Measurements from ENCODE around the gene PPFIBP2. TPM values are rescaled to one million over a fixed set of nuclear protein-coding genes. Genes with fewer than 3 reads are reported as not detected.

PPFIBP2 gene
- total RNA-seq, 4 donors from 2014 or later: 68.2 to 139 (median 76.2) TPM

- H3K4me1 ChIP-seq: peaks cover 87% of the 10 kb centered on the region
- no peaks in the 10 kb centered on the region for H3K9me3 ChIP-seq
- no peak overlapping the region for H3K27ac ChIP-seq
- DNase-seq (ENCODE audit: low spot score in 2 of 2): peak in 1 of 2 donors; percentile 13
- no peaks in the 10 kb centered on the region for H3K36me3 ChIP-seq
- no peak for TF ChIP-seq CTCF (IDR thresholded peaks at IDR 0.05)
- no peak for TF ChIP-seq EP300 (IDR thresholded peaks at IDR 0.05)
- TF ChIP-seq POLR2A (IDR thresholded peaks at IDR 0.05): no peak
- no peak for TF ChIP-seq POLR2AphosphoS5 (IDR thresholded peaks at IDR 0.05)
- no peak overlapping the region for H3K4me3 ChIP-seq
- no peaks in the 10 kb centered on the region for H3K27me3 ChIP-seq
- WGBS: 32% methylated on average over 2 of the region's 2 CpGs
Measured at GRCh38 chr11:7581021-7581590, 67.3 kb downstream of the PPFIBP2 start.

GRCh38 chr11:7582338-7582985 is 68.7 kb downstream of the PPFIBP2 start:
- WGBS: 68% methylated on average over 2 of the region's 2 CpGs

GRCh38 chr11:7583248-7583647 is 69.4 kb downstream of the PPFIBP2 start:
- no peak for TF ChIP-seq POLR2A (IDR thresholded peaks at IDR 0.05)
- no peak for TF ChIP-seq CTCF (IDR thresholded peaks at IDR 0.05)
- TF ChIP-seq EP300 (IDR thresholded peaks at IDR 0.05): no peak
- no peak for TF ChIP-seq POLR2AphosphoS5 (IDR thresholded peaks at IDR 0.05)
- Histone ChIP-seq H3K27ac (peak overlapping the region; percentile 37), H3K9me3 (no peaks in the 10 kb centered on the region), H3K27me3 (no peaks in the 10 kb centered on the region), H3K36me3 (no peaks in the 10 kb centered on the region), H3K4me3 (no peak overlapping the region), H3K4me1 (peaks cover 80% of the 10 kb centered on the region)
- 54% methylated on average over 3 of the region's 3 CpGs for WGBS
- peak in 1 of 2 donors; percentile 40 for DNase-seq (ENCODE audit: low spot score in 2 of 2)

More at GRCh38 chr11:7582338-7582985, 68.7 kb downstream of the PPFIBP2 start:
- TF ChIP-seq POLR2A (IDR thresholded peaks at IDR 0.05) (no peak), POLR2AphosphoS5 (IDR thresholded peaks at IDR 0.05) (no peak), CTCF (IDR thresholded peaks at IDR 0.05) (no peak), EP300 (IDR thresholded peaks at IDR 0.05) (no peak)
- peak overlapping the region; percentile 37 for H3K27ac ChIP-seq
- no peak overlapping the region for H3K4me3 ChIP-seq
- H3K9me3 ChIP-seq: no peaks in the 10 kb centered on the region
- no peaks in the 10 kb centered on the region for H3K36me3 ChIP-seq
- no peaks in the 10 kb centered on the region for H3K27me3 ChIP-seq
- peaks cover 86% of the 10 kb centered on the region for H3K4me1 ChIP-seq
- no peak for DNase-seq (ENCODE audit: low spot score in 2 of 2)

DNA sequence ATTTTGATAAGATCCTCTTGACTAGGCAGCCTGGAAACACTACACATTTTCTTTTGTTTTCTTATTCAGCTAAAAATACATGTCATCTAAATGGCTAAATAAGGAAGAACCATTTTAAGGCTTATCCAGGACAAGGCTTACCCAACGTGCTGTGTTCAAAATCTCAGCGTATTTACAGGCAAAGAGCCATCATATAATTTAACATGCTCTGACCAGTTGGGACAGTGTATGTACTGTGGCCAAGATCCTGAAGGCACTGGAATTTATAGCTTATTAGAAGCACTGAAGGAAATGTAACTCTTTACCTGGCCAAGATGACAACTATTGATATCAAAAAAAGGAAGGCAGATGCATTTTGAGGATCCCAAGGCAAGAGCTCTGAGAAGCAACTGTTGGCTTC is 71.1 kb downstream of the PPFIBP2 start:
- Histone ChIP-seq H3K4me1 (peaks cover 67% of the 10 kb centered on the region), H3K36me3 (no peaks in the 10 kb centered on the region), H3K4me3 (no peak overlapping the region), H3K27ac (peak overlapping the region; percentile 43), H3K9me3 (no peaks in the 10 kb centered on the region), H3K27me3 (no peaks in the 10 kb centered on the region)
- 41% methylated on average over 2 of the region's 2 CpGs for WGBS
- no peak for DNase-seq (ENCODE audit: low spot score in 2 of 2)
- no peak for TF ChIP-seq EP300 (IDR thresholded peaks at IDR 0.05)
- TF ChIP-seq POLR2AphosphoS5 (IDR thresholded peaks at IDR 0.05): no peak
- no peak for TF ChIP-seq POLR2A (IDR thresholded peaks at IDR 0.05)
- no peak for TF ChIP-seq CTCF (IDR thresholded peaks at IDR 0.05)

DNA sequence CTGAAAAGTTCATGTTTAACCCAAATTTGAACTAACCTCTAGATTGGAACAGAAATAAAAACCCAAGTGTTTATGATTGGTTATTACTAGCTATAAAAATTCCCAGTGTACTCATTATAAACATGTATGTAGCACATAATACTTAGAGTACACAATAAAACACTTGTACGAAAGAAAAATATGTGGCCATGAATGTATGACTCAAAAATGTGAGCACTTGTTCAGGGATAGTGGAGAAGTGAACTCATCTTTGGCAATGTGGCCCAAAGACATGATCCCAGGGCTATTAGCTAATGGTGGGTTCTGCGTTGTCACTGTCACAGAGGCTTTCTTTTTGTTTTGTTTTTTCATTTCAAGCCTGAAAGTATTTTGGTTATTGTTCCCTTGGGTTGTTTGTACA is 72.0 kb downstream of the PPFIBP2 start:
- H3K27ac ChIP-seq: peak overlapping the region; percentile 43
- TF ChIP-seq EP300 (IDR thresholded peaks at IDR 0.05): no peak
- no peak for TF ChIP-seq POLR2AphosphoS5 (IDR thresholded peaks at IDR 0.05)
- TF ChIP-seq CTCF (IDR thresholded peaks at IDR 0.05): no peak
- no peak for TF ChIP-seq POLR2A (IDR thresholded peaks at IDR 0.05)

More for the DNA sequence above, 72.0 kb downstream of the PPFIBP2 start:
- H3K4me1 ChIP-seq: peaks cover 65% of the 10 kb centered on the region
- no peaks in the 10 kb centered on the region for H3K27me3 ChIP-seq
- WGBS: 68% methylated on average over 2 of the region's 2 CpGs
- H3K36me3 ChIP-seq: no peaks in the 10 kb centered on the region
- no peak overlapping the region for H3K4me3 ChIP-seq
- DNase-seq (ENCODE audit: low spot score in 2 of 2): no peak
- H3K9me3 ChIP-seq: no peaks in the 10 kb centered on the region
